HuH-7.5 (cell line): ENCODE data around the gene PEPD.

ENCODE experiments used
- DNase-seq: peaks from one replicate; pipeline ENCODE4 v3.0.0; 2011; ENCODE audit warnings: low spot score

PEPD gene

GRCh38 chr19:33458171-33458633 lies 63.4 kb downstream of the PEPD start:
- DNase-seq: no peak

- no peak for DNase-seq
Observed at GRCh38 chr19:33456845-33457220, 64.8 kb downstream of the PEPD start.

GRCh38 chr19:33456076-33456844 lies 65.3 kb downstream of the PEPD start:
- no peak for DNase-seq

- DNase-seq: no peak
Observed at GRCh38 chr19:33453265-33453664, 68.3 kb downstream of the PEPD start.

- no peak for DNase-seq
Observed at GRCh38 chr19:33450689-33451088, 70.9 kb downstream of the PEPD start.

- DNase-seq: no peak
Observed at GRCh38 chr19:33449799-33450198, 71.8 kb downstream of the PEPD start.

- DNase-seq: no peak
Observed at GRCh38 chr19:33448159-33448516, 73.5 kb downstream of the PEPD start.

GRCh38 chr19:33447336-33448158 lies 74.0 kb downstream of the PEPD start:
- no peak for DNase-seq

- DNase-seq: no peak
Observed at GRCh38 chr19:33446330-33447293, 75.0 kb downstream of the PEPD start.

GRCh38 chr19:33445442-33446329 lies 75.9 kb downstream of the PEPD start:
- no peak for DNase-seq

- no peak for DNase-seq
Observed at GRCh38 chr19:33444562-33445441, 76.8 kb downstream of the PEPD start.

GRCh38 chr19:33443638-33444561 lies 77.7 kb downstream of the PEPD start:
- DNase-seq: no peak

- no peak for DNase-seq
Observed at GRCh38 chr19:33442706-33443105, 78.9 kb downstream of the PEPD start.

GRCh38 chr19:33441828-33442227 lies 79.8 kb downstream of the PEPD start:
- DNase-seq: no peak

GRCh38 chr19:33441277-33441699 lies 80.3 kb downstream of the PEPD start:
- DNase-seq: no peak

- DNase-seq: no peak
Observed at GRCh38 chr19:33440682-33441081, 80.9 kb downstream of the PEPD start.

- DNase-seq: no peak
Observed at GRCh38 chr19:33440241-33440640, 81.3 kb downstream of the PEPD start.

GRCh38 chr19:33438987-33439781 lies 82.4 kb downstream of the PEPD start:
- no peak for DNase-seq
